ENCODE results near the gene ASIC2. TPM values are rescaled to one million over a fixed set of nuclear protein-coding genes. Genes with fewer than 3 reads are reported as not detected.

The ASIC2 gene
- total RNA-seq, 3 donors from 2014 or later, result 0.84 to 4.6 (median 0.98) TPM

DNA sequence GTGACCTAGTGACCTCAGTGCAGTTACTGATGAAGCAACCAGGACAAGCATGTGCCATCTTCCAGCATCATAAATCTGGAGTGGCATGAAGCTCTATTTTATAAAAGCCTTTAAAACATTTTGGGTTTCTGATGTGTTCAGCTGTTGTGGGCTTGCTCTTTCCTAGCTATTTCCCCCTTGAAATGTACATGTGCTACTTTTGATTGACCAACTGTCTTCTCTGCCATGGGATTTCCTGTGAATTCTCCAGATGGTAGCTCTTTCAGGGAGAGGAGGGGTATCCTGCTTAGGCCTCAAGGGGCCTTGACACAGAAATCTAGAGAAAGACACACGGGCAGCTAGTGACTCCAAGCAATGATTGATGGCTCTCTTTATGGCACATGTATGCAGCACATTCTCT, 1.9 kb upstream of the ASIC2 start:
- intact Hi-C loops (cut with DNase I, micrococcal nuclease), result loop anchor here in 1 of 2 donors (10.0 kb wide), 1 partner anchor 230 kb away; no protein-coding TSS in a partner anchor
- no peaks in the 10 kb centered on the region for H3K9me3 ChIP-seq
- H3K4me3 ChIP-seq, result no peak overlapping the region
- no peaks in the 10 kb centered on the region for H3K36me3 ChIP-seq (ENCODE audit: low read depth)
- ATAC-seq (no peak), DNase-seq (no peak)
- TF ChIP-seq, protein P1, sequence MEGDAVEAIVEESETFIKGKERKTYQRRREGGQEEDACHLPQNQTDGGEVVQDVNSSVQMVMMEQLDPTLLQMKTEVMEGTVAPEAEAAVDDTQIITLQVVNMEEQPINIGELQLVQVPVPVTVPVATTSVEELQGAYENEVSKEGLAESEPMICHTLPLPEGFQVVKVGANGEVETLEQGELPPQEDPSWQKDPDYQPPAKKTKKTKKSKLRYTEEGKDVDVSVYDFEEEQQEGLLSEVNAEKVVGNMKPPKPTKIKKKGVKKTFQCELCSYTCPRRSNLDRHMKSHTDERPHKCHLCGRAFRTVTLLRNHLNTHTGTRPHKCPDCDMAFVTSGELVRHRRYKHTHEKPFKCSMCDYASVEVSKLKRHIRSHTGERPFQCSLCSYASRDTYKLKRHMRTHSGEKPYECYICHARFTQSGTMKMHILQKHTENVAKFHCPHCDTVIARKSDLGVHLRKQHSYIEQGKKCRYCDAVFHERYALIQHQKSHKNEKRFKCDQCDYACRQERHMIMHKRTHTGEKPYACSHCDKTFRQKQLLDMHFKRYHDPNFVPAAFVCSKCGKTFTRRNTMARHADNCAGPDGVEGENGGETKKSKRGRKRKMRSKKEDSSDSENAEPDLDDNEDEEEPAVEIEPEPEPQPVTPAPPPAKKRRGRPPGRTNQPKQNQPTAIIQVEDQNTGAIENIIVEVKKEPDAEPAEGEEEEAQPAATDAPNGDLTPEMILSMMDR (IDR thresholded peaks at IDR 0.05), result no peak
- peaks cover 9% of the 10 kb centered on the region for H3K4me1 ChIP-seq (ENCODE audit: low read depth)

DNA sequence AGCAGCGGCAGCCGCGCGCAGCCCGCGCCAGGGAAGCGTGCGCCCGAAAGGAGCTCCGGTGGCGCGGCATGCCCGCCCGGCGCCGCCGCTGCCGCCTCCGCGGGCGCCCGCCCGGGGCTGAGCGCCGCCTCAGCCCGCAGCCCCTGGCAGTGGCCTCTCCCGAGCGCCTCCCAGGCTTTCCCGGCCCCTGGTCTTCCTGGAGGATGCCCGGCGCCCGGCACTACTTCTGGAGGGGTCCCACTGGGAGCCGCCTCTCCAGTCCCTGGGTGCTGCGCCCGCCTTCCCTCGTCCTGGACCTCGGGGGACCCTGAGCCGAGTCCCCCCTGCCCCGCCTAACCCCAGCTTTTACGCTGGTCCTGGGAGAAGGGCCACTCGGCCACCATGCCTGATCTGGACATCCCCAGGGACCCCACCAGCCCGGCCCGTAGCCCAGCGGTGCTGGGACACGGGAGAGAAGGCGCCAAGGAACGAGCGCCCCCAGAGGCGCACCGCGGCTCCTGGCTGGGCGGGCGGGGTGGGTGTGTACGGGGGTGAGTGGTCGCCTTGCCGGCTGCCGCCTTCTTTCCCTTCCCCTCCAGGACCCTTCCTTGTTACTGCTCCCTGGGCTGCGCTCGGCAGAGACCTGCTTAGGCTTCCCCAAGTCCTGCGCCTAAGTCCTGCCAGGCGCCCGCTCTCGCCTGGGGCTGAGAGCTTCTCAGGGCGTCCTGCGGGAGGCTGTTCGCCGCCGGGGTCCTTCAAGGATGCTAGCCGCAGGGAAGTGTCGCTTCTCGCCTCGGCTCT, 704 bp downstream of the ASIC2 start:
- DNase-seq, result peak; percentile 45 to 70 (median 58)
- intact Hi-C loops (cut with DNase I, micrococcal nuclease), result loop anchor here in 1 of 2 donors (10.0 kb wide), 1 partner anchor 232 kb away; no protein-coding TSS in a partner anchor
- Histone ChIP-seq H3K36me3 (ENCODE audit: low read depth) (no peaks in the 10 kb centered on the region), H3K4me1 (ENCODE audit: low read depth) (peaks cover 9% of the 10 kb centered on the region), H3K9me3 (no peaks in the 10 kb centered on the region), H3K4me3 (peak overlapping the region; percentile 3)
- TF ChIP-seq, protein P1 (IDR thresholded peaks at IDR 0.05), result peak; percentile 22
- ATAC-seq, result peak; percentile 65

DNA sequence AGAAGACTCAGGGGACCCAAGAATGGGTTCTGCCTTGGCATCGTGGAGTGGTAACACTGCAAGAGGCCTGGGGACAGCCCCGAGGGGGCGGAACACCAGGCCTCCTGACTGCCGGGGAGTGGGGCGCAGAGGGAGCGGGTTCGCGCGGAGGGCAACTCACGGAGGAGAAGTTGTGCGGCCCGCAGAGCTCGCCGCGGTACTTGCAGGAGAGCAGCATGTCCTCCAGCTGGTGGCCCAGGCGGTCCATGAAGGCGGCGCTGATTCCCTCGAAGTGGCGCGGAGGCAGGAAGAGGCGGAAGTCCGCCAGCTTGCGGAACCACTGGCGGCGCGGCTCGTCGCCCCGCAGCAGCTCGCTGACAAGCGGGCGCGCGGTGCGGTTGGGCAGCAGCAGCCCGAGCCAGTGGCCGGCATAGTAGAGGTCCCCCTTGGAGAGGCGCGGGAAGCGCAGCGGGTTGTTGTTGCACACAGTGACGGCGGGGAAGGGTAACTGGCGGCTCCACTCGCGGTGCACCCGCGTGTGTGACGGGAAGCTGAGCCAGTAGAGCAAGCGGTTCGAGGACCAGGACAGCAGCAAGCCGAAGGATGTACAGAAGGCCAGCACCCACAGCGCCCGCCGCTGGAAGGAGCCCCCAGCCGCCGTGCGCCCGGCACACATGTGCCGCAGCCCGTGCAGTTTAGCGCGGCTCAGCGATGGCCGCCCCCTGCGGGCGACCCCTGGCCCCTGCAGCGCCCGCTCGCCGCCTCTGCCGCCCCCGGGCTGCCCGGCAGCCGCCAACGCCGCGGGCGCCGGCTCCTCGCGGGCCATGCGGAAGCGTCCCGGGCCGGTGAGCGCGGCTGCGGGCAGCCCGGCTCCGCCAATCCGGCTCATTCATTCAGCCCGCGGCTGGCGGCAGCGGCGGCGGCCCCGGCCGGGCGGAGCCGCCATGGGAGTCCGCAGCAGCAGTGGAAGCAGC, 1.6 kb downstream of the ASIC2 start:
- Histone ChIP-seq H3K4me1 (ENCODE audit: low read depth) (peaks cover 9% of the 10 kb centered on the region), H3K4me3 (no peak overlapping the region), H3K36me3 (ENCODE audit: low read depth) (no peaks in the 10 kb centered on the region), H3K9me3 (no peaks in the 10 kb centered on the region)
- TF ChIP-seq, protein P1 (IDR thresholded peaks at IDR 0.05), result no peak
- peak; percentile 51 to 67 (median 56) for DNase-seq
- intact Hi-C loops (cut with DNase I, micrococcal nuclease), result loop anchor here in 1 of 2 donors (10.0 kb wide), 1 partner anchor 233 kb away; no protein-coding TSS in a partner anchor
- ATAC-seq, result peak; percentile 48

DNA sequence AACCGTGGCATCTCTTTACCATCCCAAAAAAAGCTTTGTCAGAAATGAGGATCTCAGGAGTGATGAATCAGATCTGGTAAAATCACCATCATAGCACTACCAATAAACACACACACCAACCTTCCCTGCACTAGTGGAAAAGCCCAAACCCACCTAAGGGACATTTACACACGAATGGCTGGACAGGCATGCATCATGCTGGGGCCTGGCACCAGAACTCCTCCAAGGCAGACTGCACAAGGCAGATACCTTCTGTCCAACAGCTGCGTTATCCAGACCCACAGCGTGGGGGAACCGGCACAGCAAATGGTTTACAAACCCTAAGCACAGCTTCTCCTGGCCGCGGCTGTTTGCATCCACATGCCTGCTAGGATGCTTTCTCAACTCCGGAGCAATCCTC, 2.8 kb downstream of the ASIC2 start:
- Histone ChIP-seq H3K4me3 (no peak overlapping the region), H3K9me3 (no peaks in the 10 kb centered on the region), H3K36me3 (ENCODE audit: low read depth) (no peaks in the 10 kb centered on the region), H3K4me1 (ENCODE audit: low read depth) (peaks cover 9% of the 10 kb centered on the region)
- DNase-seq, result no peak
- ATAC-seq, result no peak
- intact Hi-C loops (cut with DNase I, micrococcal nuclease), result loop anchor here in 1 of 2 donors (10.0 kb wide), 1 partner anchor 235 kb away; no protein-coding TSS in a partner anchor
- TF ChIP-seq, protein P1 (IDR thresholded peaks at IDR 0.05), result no peak

DNA sequence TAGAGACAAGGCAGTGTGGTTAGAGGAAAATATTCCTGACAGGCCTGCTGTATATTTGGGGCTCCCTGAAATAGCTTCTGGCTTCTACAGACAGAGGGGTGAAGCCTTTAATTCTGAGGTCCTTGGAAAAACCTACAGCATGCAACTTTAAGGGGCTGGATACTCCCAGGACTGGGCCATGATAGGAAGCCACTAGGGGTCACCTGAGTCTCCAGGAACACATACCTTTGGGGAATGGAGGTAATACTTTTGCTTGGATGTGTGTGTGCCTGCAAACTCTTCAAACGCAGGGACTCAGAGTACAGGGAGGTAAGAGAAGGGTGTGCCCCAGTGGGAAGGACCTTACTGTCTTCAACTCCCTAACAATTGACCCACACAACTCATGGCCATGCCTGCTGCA, 4.1 kb downstream of the ASIC2 start:
- ATAC-seq (no peak), DNase-seq (no peak)
- no peaks in the 10 kb centered on the region for H3K9me3 ChIP-seq
- H3K4me3 ChIP-seq, result no peak overlapping the region
- intact Hi-C loops (cut with DNase I, micrococcal nuclease), result no loop called here
- TF ChIP-seq, protein P1 (IDR thresholded peaks at IDR 0.05), result no peak
- H3K36me3 ChIP-seq (ENCODE audit: low read depth), result no peaks in the 10 kb centered on the region
- H3K4me1 ChIP-seq (ENCODE audit: low read depth), result peaks cover 14% of the 10 kb centered on the region

All from mucosa of descending colon (tissue), 3 donors.